Ovary (tissue), 9 donors: ENCODE data around the gene USP6. TPM values are rescaled to one million over a fixed set of nuclear protein-coding genes. Genes with fewer than 3 reads are reported as not detected.

ENCODE experiments used
- DNase-seq, 5 donors: peaks; one replicate each; pipeline ENCODE4 v3.0.0-alpha.2; 2019 to 2020
- H3K27ac ChIP-seq, 2 donors: fragments of 200-600 bp; one replicate each; pipeline versions ENCODE4 v1.5.1 to v1.8.0; 2019 to 2022
- H3K27me3 ChIP-seq: fragments of 200-600 bp; one replicate; pipeline ENCODE4 v1.8.0; 2022
- H3K36me3 ChIP-seq: fragments of 200-600 bp; sonication (generic); one replicate; pipeline ENCODE4 v1.5.1; 2019
- H3K4me1 ChIP-seq: one replicate; pipeline ENCODE4 v1.8.1; 2013; ENCODE audit warnings: mild to moderate bottlenecking, moderate library complexity; ENCODE audit not compliant: insufficient read depth
- H3K4me3 ChIP-seq: fragments of 200-600 bp; sonication (generic); one replicate; pipeline ENCODE4 v1.5.1; 2017
- H3K9me3 ChIP-seq, 2 donors: fragments of 200-600 bp in 1 of 2; sonication (generic) in 1 of 2; one replicate each; pipeline versions ENCODE4 v1.5.1 to v1.8.1; 2013 to 2019; ENCODE audit warnings: mild to moderate bottlenecking in 1 of 2, moderate library complexity in 1 of 2
- EP300 ChIP-seq: sonication (generic); formaldehyde crosslinking; IDR thresholded peaks from one replicate; pipeline ENCODE4 v1.6.1; 2017; ENCODE audit warnings: antibody characterized with exemption
- POLR2A ChIP-seq: fragments of 450-650 bp; IDR thresholded peaks from one replicate; pipeline ENCODE4 v1.6.1; 2017; ENCODE audit warnings: antibody characterized with exemption, mild to moderate bottlenecking, moderate library complexity
- WGBS, 3 donors: extraction: QIAGEN DNeasy Blood & Tissue Kit in 1 of 3; methylation state at CpG; one replicate each; pipeline versions ENCODE4 v1.1.5 to v1.1.7; 2013 to 2017; 5-methylcytosine and 5-hydroxymethylcytosine counted together
- intact Hi-C, 4 donors: fragments of 100-400 bp; cut with DNase I; formaldehyde crosslinking; loops; one replicate each; pipeline versions ENCODE4 v1.11.0 to v1.15.1; 2022 to 2023
- polyA plus RNA-seq, 2 donors: library from polyadenylated mRNA; stranded (reverse); fragments of 200-250 nt in 1 of 2; fragments of 350-450 nt in 1 of 2; fragmentation: Illumina TruSeq in 1 of 2; extraction: RNeasy Lipid Tissue Mini Kit (QIAGEN cat#74804) in 1 of 2; gene quantifications; one replicate each; pipeline ENCODE4 v1.2.3, GENCODE V29; 2013 to 2014
- total RNA-seq, 7 donors: library from RNA; depleted of rRNA in 2 of 7; stranded (reverse); fragments of >200 nt in 2 of 7; fragmentation: NEBNext Ultra II Directional in 3 of 7; extraction: Animal tissue kit (Norgen Biotek cat#: 25700) in 3 of 7; gene quantifications; one replicate each; pipeline versions ENCODE4 v1.1.0 to v1.2.4, GENCODE V29; 2016 to 2023
- TF ChIP-seq, protein P1 (sequence below), 3 donors: fragments of 450-650 bp in 2 of 3; fragments of 200-600 bp in 1 of 3; IDR thresholded peaks; one replicate each; pipeline versions ENCODE4 v1.5.1 to v1.8.0; 2016 to 2022; ENCODE audit warnings: antibody characterized with exemption in 3 of 3, mild to moderate bottlenecking in 1 of 3
- donor health status: DM: no; HTN: no; CAD: no; lungs with moderate emphysema.
- donor health status: DM: no; HTN: no; CAD: no.
- donor health status: Bipolar disorder and iron deficiency.
- donor health status: DM: yes; HTN: yes; CAD: no.
- donor health status: DM: no; HTN: no; CAD: no.
- donor health status: DM: yes; HTN: yes; CAD: no.

The USP6 gene
- total and polyA plus RNA-seq, 9 donors, result under 0.01 to 2.0 (median 0.68) TPM

- Histone ChIP-seq H3K36me3 (no peaks in the 10 kb centered on the region), H3K4me1 (peaks cover 4% of the 10 kb centered on the region), H3K9me3 (no peaks in the 10 kb centered on the region), H3K27ac (no peak overlapping the region), H3K4me3 (no peak overlapping the region), H3K27me3 (no peaks in the 10 kb centered on the region)
- TF ChIP-seq, protein P1, sequence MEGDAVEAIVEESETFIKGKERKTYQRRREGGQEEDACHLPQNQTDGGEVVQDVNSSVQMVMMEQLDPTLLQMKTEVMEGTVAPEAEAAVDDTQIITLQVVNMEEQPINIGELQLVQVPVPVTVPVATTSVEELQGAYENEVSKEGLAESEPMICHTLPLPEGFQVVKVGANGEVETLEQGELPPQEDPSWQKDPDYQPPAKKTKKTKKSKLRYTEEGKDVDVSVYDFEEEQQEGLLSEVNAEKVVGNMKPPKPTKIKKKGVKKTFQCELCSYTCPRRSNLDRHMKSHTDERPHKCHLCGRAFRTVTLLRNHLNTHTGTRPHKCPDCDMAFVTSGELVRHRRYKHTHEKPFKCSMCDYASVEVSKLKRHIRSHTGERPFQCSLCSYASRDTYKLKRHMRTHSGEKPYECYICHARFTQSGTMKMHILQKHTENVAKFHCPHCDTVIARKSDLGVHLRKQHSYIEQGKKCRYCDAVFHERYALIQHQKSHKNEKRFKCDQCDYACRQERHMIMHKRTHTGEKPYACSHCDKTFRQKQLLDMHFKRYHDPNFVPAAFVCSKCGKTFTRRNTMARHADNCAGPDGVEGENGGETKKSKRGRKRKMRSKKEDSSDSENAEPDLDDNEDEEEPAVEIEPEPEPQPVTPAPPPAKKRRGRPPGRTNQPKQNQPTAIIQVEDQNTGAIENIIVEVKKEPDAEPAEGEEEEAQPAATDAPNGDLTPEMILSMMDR (IDR thresholded peaks at IDR 0.05), result no peak
- no peak for TF ChIP-seq POLR2A
- no peak for TF ChIP-seq EP300
- no peak for DNase-seq
- 43 to 78% (median 62%) methylated on average over 2 of the region's 2 CpGs for WGBS, 3 donors
- intact Hi-C loops, result no loop called here
Measured at GRCh38 chr17:5200360-5200759, 84.5 kb downstream of the USP6 start.

DNA sequence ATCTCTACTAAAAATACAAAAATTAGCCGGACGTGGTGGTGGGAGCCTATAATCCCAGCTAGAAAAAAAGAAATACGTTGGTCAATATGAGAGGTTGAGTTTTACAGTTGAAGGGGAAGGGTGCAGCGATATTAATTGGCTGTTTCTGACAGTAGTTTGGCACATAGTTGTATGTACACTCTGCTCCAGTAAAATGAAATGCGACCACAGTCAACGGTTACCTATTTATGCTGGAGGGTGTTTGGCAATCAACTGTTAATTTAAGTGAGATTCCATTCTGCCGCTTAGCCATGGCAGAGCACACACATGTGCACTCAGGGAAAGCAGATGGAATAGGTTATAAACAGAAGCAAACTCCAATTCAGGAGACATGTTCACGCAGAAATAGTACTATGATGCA, 85.2 kb downstream of the USP6 start:
- intact Hi-C loops, result no loop called here
- Histone ChIP-seq H3K36me3 (no peaks in the 10 kb centered on the region), H3K9me3 (no peaks in the 10 kb centered on the region), H3K4me3 (no peak overlapping the region), H3K27ac (no peak overlapping the region), H3K27me3 (no peaks in the 10 kb centered on the region), H3K4me1 (peaks cover 4% of the 10 kb centered on the region)
- TF ChIP-seq EP300 (no peak), POLR2A (no peak)
- TF ChIP-seq, protein P1 (IDR thresholded peaks at IDR 0.05), result no peak
- WGBS, 3 donors, result 93 to 95% (median 93%) methylated on average over 8 of the region's 8 CpGs
- no peak for DNase-seq

GRCh38 chr17:5203178-5203907, 87.5 kb downstream of the USP6 start:
- no peak overlapping the region for H3K27ac ChIP-seq
- H3K27me3 ChIP-seq, result no peaks in the 10 kb centered on the region
- DNase-seq, result no peak
- no peak overlapping the region for H3K4me3 ChIP-seq
- intact Hi-C loops, result no loop called here
- H3K9me3 ChIP-seq, result no peaks in the 10 kb centered on the region
- no peak for TF ChIP-seq POLR2A
- TF ChIP-seq EP300, result no peak
- TF ChIP-seq, protein P1 (IDR thresholded peaks at IDR 0.05), result no peak
- H3K36me3 ChIP-seq, result no peaks in the 10 kb centered on the region
- H3K4me1 ChIP-seq, result peaks cover 2% of the 10 kb centered on the region
- WGBS, 3 donors, result 92 to 95% (median 92%) methylated on average over 14 of the region's 14 CpGs

- H3K36me3 ChIP-seq, result no peaks in the 10 kb centered on the region
- H3K4me1 ChIP-seq, result peaks cover 2% of the 10 kb centered on the region
- no peaks in the 10 kb centered on the region for H3K9me3 ChIP-seq
- H3K4me3 ChIP-seq, result no peak overlapping the region
- no peak for DNase-seq
- no peaks in the 10 kb centered on the region for H3K27me3 ChIP-seq
- intact Hi-C loops, result no loop called here
- H3K27ac ChIP-seq, result no peak overlapping the region
- 94 to 97% (median 96%) methylated on average over 1 of the region's 1 CpG for WGBS, 3 donors
- TF ChIP-seq EP300, result no peak
- TF ChIP-seq POLR2A, result no peak
- TF ChIP-seq, protein P1 (IDR thresholded peaks at IDR 0.05), result no peak
Measured at GRCh38 chr17:5203908-5204294, 88.1 kb downstream of the USP6 start.
